SK-N-SH treated with all-trans-retinoic acid at 6 μM for 48 hours (cell line): ENCODE measurements around the gene MST1.

Experiments
- ATAC-seq: fragments of 200-7000 bp; cut with Tn5 transposase; 3 replicates; pipeline ENCODE4 v1.9.1; 2020; ENCODE audit warnings: mild to moderate bottlenecking, moderate library complexity
- BACH2 ChIP-seq: fragments of 250-450 bp; sonication (Bioruptor Pico); IDR thresholded peaks from 2 replicates; pipeline ENCODE4 v1.9.0; 2021; ENCODE audit warnings: mild to moderate bottlenecking, borderline replicate concordance
- CREB5 ChIP-seq: fragments of 250-450 bp; sonication (Bioruptor Pico); IDR thresholded peaks from 2 replicates; pipeline ENCODE4 v1.5.1; 2020; ENCODE audit warnings: low read depth, mild to moderate bottlenecking, moderate library complexity
- CSDC2 ChIP-seq: fragments of 250-450 bp; sonication (Bioruptor Pico); IDR thresholded peaks from 2 replicates; pipeline ENCODE4 v1.5.0; 2020; ENCODE audit warnings: mild to moderate bottlenecking, moderate library complexity
- ESRRG ChIP-seq: fragments of 250-450 bp; sonication (Bioruptor Pico); IDR thresholded peaks from 2 replicates; pipeline ENCODE4 v1.6.1; 2021; ENCODE audit warnings: mild to moderate bottlenecking
- GLIS3 ChIP-seq: fragments of 250-450 bp; sonication (Bioruptor Pico); IDR thresholded peaks from 2 replicates; pipeline ENCODE4 v1.5.0; 2020; ENCODE audit warnings: mild to moderate bottlenecking, moderate library complexity
- ISL1 ChIP-seq: fragments of 250-450 bp; sonication (Bioruptor Pico); IDR thresholded peaks from 2 replicates; pipeline ENCODE4 v2.1.2; 2022; ENCODE audit warnings: mild to moderate bottlenecking, moderate library complexity
- OSR1 ChIP-seq: fragments of 250-450 bp; sonication (Bioruptor Pico); IDR thresholded peaks from 2 replicates; pipeline ENCODE4 v1.8.0; 2022; ENCODE audit warnings: moderate library complexity, mild to moderate bottlenecking, inconsistent platforms
- POU6F1 ChIP-seq: fragments of 250-450 bp; sonication (Bioruptor Pico); IDR thresholded peaks from 2 replicates; pipeline ENCODE4 v1.8.0; 2021; ENCODE audit warnings: low read depth, mild to moderate bottlenecking, moderate library complexity, borderline replicate concordance
- SNAI2 ChIP-seq: fragments of 250-450 bp; sonication (Bioruptor Pico); IDR thresholded peaks from 2 replicates; pipeline ENCODE4 v1.5.0; 2020; ENCODE audit warnings: mild to moderate bottlenecking, moderate library complexity
- TCF4 ChIP-seq: fragments of 250-450 bp; sonication (Bioruptor Pico); IDR thresholded peaks from 2 replicates; pipeline ENCODE4 v1.8.0; 2021; ENCODE audit warnings: mild to moderate bottlenecking, moderate library complexity, borderline replicate concordance
- TOX ChIP-seq: fragments of 250-450 bp; sonication (Bioruptor Pico); IDR thresholded peaks from 2 replicates; pipeline ENCODE4 v1.8.0; 2021; ENCODE audit warnings: mild to moderate bottlenecking, moderate library complexity, borderline replicate concordance
- TSHZ2 ChIP-seq: fragments of 250-450 bp; sonication (Bioruptor Pico); IDR thresholded peaks from 2 replicates; pipeline ENCODE4 v1.5.0; 2020; ENCODE audit warnings: mild to moderate bottlenecking, moderate library complexity
- ZC3H10 ChIP-seq: fragments of 250-450 bp; sonication (Bioruptor Pico); IDR thresholded peaks from 2 replicates; pipeline ENCODE4 v1.5.1; 2021; ENCODE audit warnings: mild to moderate bottlenecking, moderate library complexity
- ZFP3 ChIP-seq: fragments of 250-450 bp; sonication (Bioruptor Pico); IDR thresholded peaks from 2 replicates; pipeline ENCODE4 v1.5.0; 2020; ENCODE audit warnings: mild to moderate bottlenecking, moderate library complexity
- ZFP30 ChIP-seq: fragments of 450-650 bp; formaldehyde crosslinking; IDR thresholded peaks from 2 replicates; pipeline ENCODE4 v1.5.0; 2022; ENCODE audit warnings: mild to moderate bottlenecking, moderate library complexity
- ZNF565 ChIP-seq: fragments of 450-650 bp; formaldehyde crosslinking; conservative IDR thresholded peaks from 2 replicates; pipeline ENCODE4 v1.5.0; 2020; ENCODE audit warnings: low read depth, mild to moderate bottlenecking, moderate library complexity
- ZNF70 ChIP-seq: fragments of 450-650 bp; formaldehyde crosslinking; IDR thresholded peaks from 2 replicates; pipeline ENCODE4 v1.5.0; 2020; ENCODE audit warnings: mild to moderate bottlenecking, moderate library complexity
- ZNF8 ChIP-seq: fragments of 450-650 bp; formaldehyde crosslinking; IDR thresholded peaks from 2 replicates; pipeline ENCODE4 v1.5.0; 2020; ENCODE audit warnings: mild to moderate bottlenecking, moderate library complexity
- TF ChIP-seq, protein P1 (sequence below): fragments of 250-450 bp; sonication (Bioruptor Pico); IDR thresholded peaks from 2 replicates; pipeline ENCODE4 v1.5.1; 2021; ENCODE audit warnings: mild to moderate bottlenecking, moderate library complexity
- TF ChIP-seq, protein P2 (sequence below): fragments of 250-450 bp; sonication (Bioruptor Pico); IDR thresholded peaks from 2 replicates; pipeline ENCODE4 v1.8.0; 2020; ENCODE audit warnings: mild to moderate bottlenecking, moderate library complexity, borderline replicate concordance

Gene MST1

DNA sequence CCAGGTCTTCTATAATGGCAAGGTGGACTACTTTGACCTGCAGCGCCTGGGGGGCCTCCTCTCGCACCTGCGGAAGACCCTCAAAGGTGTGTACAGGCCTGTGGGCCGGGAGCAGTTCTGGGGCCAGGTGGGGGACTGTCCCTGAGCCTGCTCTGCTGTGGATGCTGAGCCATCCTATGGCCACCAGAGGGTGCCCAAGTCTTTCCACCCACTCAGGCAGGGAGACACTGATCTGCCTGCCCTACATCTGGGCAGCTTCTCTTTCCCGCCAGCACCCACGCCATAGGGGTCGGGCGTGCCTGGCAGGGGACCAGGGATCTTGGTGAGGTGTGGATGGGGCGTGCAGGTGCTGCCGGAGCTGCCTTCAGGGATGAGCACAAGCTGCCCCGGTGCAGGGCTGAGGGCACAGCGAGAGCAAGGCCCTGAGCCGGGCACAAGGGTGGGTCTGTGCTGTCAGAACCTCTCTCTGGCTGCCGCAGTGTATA is 14.2 kb upstream of the MST1 start:
- peak; percentile 92 for ATAC-seq
- TF ChIP-seq ZNF565 (CRISPR knock-in tag) (no peak), POU6F1 (CRISPR knock-in tag) (no peak), ISL1 (CRISPR knock-in tag) (no peak), BACH2 (CRISPR knock-in tag) (no peak), TSHZ2 (CRISPR knock-in tag) (no peak), CREB5 (CRISPR knock-in tag) (no peak)
- TF ChIP-seq, protein P1, sequence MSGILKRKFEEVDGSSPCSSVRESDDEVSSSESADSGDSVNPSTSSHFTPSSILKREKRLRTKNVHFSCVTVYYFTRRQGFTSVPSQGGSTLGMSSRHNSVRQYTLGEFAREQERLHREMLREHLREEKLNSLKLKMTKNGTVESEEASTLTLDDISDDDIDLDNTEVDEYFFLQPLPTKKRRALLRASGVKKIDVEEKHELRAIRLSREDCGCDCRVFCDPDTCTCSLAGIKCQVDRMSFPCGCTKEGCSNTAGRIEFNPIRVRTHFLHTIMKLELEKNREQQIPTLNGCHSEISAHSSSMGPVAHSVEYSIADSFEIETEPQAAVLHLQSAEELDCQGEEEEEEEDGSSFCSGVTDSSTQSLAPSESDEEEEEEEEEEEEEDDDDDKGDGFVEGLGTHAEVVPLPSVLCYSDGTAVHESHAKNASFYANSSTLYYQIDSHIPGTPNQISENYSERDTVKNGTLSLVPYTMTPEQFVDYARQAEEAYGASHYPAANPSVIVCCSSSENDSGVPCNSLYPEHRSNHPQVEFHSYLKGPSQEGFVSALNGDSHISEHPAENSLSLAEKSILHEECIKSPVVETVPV, result no peak

- TF ChIP-seq OSR1 (CRISPR knock-in tag) (no peak), ZNF565 (CRISPR knock-in tag) (no peak), CREB5 (CRISPR knock-in tag) (no peak), ZFP3 (CRISPR knock-in tag) (no peak), ISL1 (CRISPR knock-in tag) (no peak), POU6F1 (CRISPR knock-in tag) (no peak), ZFP30 (CRISPR knock-in tag) (no peak), GLIS3 (CRISPR knock-in tag) (no peak), ZNF8 (CRISPR knock-in tag) (no peak), ZC3H10 (no peak), BACH2 (CRISPR knock-in tag) (no peak), CSDC2 (CRISPR knock-in tag) (no peak), ZNF70 (CRISPR knock-in tag) (no peak), TSHZ2 (CRISPR knock-in tag) (no peak), ESRRG (CRISPR knock-in tag) (no peak), TCF4 (CRISPR knock-in tag) (no peak), SNAI2 (CRISPR knock-in tag) (no peak), TOX (CRISPR knock-in tag) (no peak)
- TF ChIP-seq, protein P2, sequence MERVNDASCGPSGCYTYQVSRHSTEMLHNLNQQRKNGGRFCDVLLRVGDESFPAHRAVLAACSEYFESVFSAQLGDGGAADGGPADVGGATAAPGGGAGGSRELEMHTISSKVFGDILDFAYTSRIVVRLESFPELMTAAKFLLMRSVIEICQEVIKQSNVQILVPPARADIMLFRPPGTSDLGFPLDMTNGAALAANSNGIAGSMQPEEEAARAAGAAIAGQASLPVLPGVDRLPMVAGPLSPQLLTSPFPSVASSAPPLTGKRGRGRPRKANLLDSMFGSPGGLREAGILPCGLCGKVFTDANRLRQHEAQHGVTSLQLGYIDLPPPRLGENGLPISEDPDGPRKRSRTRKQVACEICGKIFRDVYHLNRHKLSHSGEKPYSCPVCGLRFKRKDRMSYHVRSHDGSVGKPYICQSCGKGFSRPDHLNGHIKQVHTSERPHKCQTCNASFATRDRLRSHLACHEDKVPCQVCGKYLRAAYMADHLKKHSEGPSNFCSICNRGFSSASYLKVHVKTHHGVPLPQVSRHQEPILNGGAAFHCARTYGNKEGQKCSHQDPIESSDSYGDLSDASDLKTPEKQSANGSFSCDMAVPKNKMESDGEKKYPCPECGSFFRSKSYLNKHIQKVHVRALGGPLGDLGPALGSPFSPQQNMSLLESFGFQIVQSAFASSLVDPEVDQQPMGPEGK (CRISPR knock-in tag), result no peak
- ATAC-seq, result no peak
Observed at GRCh38 chr3:49702672-49703071, 13.4 kb upstream of the MST1 start.
